ENCODE measurements around the gene MUC5AC. TPM values are rescaled to one million over a fixed set of nuclear protein-coding genes. Genes with fewer than 3 reads are reported as not detected.

The MUC5AC gene
- total RNA-seq, 1 donor from 2014 or later, result not detected

DNA sequence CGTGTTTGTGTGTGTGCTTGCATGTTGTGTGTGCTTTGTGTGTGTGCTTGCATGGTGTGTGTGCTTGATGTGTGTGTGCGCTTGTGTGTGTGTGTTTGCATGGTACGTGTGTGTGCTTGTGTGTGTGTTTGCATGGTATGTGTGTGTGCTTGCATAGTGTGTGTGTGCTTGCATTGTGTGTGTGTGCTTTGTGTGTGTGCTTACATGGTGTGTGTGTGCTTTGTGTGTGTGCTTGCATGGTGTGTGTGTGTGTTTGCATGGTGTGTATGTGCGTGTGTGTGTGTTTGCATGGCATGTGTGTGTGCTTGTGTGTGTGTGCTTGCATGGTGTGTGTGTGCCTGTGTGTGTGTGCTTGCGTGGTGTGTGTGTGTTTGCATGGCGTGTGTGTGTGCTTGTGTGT is 10.0 kb upstream of the MUC5AC start:
- no peak overlapping the region for H3K4me3 Mint-ChIP-seq (ENCODE audit: unreplicated experiment)
- H3K27me3 Mint-ChIP-seq (ENCODE audit: unreplicated experiment), result peaks cover 8% of the 10 kb centered on the region
- peaks cover 13% of the 10 kb centered on the region for H3K4me1 Mint-ChIP-seq (ENCODE audit: unreplicated experiment)
- no peak for DNase-seq (ENCODE audit: extremely low spot score, unreplicated experiment)
- no peak overlapping the region for H3K27ac Mint-ChIP-seq (ENCODE audit: unreplicated experiment)
- peaks cover 15% of the 10 kb centered on the region for H3K9me3 Mint-ChIP-seq (ENCODE audit: unreplicated experiment)
- H3K36me3 Mint-ChIP-seq (ENCODE audit: unreplicated experiment), result no peaks in the 10 kb centered on the region
- TF ChIP-seq, protein P1, sequence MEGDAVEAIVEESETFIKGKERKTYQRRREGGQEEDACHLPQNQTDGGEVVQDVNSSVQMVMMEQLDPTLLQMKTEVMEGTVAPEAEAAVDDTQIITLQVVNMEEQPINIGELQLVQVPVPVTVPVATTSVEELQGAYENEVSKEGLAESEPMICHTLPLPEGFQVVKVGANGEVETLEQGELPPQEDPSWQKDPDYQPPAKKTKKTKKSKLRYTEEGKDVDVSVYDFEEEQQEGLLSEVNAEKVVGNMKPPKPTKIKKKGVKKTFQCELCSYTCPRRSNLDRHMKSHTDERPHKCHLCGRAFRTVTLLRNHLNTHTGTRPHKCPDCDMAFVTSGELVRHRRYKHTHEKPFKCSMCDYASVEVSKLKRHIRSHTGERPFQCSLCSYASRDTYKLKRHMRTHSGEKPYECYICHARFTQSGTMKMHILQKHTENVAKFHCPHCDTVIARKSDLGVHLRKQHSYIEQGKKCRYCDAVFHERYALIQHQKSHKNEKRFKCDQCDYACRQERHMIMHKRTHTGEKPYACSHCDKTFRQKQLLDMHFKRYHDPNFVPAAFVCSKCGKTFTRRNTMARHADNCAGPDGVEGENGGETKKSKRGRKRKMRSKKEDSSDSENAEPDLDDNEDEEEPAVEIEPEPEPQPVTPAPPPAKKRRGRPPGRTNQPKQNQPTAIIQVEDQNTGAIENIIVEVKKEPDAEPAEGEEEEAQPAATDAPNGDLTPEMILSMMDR (IDR thresholded peaks at IDR 0.05), result no peak

DNA sequence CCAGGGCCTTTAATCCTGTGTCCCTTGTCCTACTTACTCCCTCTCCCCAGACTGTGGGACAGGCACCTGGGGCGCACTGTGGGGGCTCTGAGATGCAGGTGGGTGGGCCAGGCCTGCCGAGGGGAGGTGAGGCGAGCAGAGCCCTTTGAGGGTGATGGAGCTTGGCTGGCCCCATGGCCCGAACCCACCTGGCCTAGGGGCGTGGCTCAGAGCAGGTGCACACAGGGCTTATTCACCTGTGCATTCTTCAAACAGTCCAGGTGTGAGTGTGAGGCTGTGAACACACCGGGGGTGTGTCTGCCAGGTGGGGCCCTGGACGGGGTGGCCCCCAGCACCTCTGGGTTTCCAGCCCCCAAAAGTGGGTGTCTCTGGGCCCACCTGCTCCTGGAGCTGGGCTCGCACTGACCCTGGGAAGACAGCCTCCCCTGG is 9.0 kb upstream of the MUC5AC start:
- Mint-ChIP-seq H3K27ac (ENCODE audit: unreplicated experiment) (no peak overlapping the region), H3K9me3 (ENCODE audit: unreplicated experiment) (peaks cover 5% of the 10 kb centered on the region), H3K4me1 (ENCODE audit: unreplicated experiment) (peaks cover 13% of the 10 kb centered on the region), H3K36me3 (ENCODE audit: unreplicated experiment) (no peaks in the 10 kb centered on the region), H3K4me3 (ENCODE audit: unreplicated experiment) (no peak overlapping the region), H3K27me3 (ENCODE audit: unreplicated experiment) (peaks cover 4% of the 10 kb centered on the region)
- DNase-seq (ENCODE audit: extremely low spot score, unreplicated experiment), result no peak
- TF ChIP-seq, protein P1 (IDR thresholded peaks at IDR 0.05), result no peak

DNA sequence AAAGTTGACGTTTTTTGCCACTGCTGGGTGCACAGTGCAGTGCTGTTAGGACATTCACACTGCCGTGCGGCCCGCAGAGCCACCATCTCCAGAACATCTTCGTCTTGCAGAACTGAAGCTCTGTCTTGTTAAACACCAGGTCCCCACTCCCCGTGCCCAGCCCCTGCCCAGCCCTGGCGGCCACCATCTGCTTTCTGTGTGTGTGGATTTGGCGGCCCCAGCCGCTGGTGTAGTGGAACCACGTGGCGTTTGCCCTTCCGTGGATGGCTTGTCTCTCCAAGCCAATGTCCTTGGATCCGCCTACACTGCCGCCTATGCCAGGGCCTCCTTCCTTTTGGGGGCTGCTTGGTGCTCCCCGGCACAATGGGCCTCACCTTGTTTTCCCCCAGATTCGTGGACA is 8.2 kb upstream of the MUC5AC start:
- Mint-ChIP-seq H3K4me1 (ENCODE audit: unreplicated experiment) (peaks cover 17% of the 10 kb centered on the region), H3K27ac (ENCODE audit: unreplicated experiment) (no peak overlapping the region), H3K27me3 (ENCODE audit: unreplicated experiment) (peaks cover 4% of the 10 kb centered on the region), H3K9me3 (ENCODE audit: unreplicated experiment) (no peaks in the 10 kb centered on the region), H3K36me3 (ENCODE audit: unreplicated experiment) (no peaks in the 10 kb centered on the region), H3K4me3 (ENCODE audit: unreplicated experiment) (no peak overlapping the region)
- no peak for DNase-seq (ENCODE audit: extremely low spot score, unreplicated experiment)
- TF ChIP-seq, protein P1 (IDR thresholded peaks at IDR 0.05), result no peak

DNA sequence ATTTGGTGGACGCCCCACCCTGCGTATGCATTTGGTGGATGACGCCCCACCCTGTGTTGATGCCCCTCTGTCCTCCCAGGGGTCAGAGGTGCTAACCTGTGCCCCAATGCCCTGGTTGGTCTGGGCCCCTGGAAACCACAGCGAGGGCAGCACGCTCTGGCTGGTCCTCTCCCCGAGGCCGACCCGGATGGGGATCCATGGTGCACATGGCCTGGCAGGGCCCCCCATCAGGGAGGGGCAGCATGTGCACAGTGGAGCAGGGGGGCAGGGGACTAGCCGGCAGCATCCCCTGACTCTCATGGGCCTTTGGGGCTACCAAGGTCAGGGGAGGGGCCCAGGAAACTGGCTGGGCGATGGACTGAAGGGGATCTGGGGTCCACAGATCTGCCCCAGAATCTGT is 7.6 kb upstream of the MUC5AC start:
- peaks cover 4% of the 10 kb centered on the region for H3K27me3 Mint-ChIP-seq (ENCODE audit: unreplicated experiment)
- DNase-seq (ENCODE audit: extremely low spot score, unreplicated experiment), result no peak
- H3K36me3 Mint-ChIP-seq (ENCODE audit: unreplicated experiment), result no peaks in the 10 kb centered on the region
- no peaks in the 10 kb centered on the region for H3K9me3 Mint-ChIP-seq (ENCODE audit: unreplicated experiment)
- TF ChIP-seq, protein P1 (IDR thresholded peaks at IDR 0.05), result no peak
- no peak overlapping the region for H3K4me3 Mint-ChIP-seq (ENCODE audit: unreplicated experiment)
- no peak overlapping the region for H3K27ac Mint-ChIP-seq (ENCODE audit: unreplicated experiment)
- peaks cover 17% of the 10 kb centered on the region for H3K4me1 Mint-ChIP-seq (ENCODE audit: unreplicated experiment)

DNA sequence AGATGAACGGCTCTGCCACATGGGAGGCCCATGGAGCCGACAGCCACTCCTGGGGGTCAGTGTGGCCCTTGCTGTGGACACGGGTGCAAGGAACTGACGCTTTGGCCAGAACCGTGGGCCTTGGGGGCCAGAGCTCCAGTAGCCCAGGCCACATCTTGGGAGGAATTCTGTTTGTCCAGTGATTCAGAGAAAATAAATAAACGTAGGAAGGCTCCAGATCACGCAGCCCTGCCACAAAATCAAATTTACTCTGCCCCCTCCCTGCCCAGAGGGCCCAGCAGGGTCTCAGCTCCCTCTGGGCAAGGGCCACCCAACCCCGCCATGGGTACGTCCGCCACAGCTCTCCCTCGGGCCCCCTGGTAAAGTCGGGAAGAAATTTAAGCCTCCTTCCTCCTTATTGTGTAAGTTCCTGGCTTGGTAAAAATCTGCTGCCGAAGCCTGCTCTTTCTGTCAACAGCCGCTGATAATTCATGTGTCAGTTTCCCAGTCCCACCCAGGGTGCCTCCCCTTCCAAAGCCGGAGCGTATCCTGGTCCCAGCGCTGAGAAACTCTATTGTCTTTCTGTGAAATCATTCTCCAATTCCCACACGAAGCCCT is 6.9 kb upstream of the MUC5AC start:
- H3K36me3 Mint-ChIP-seq (ENCODE audit: unreplicated experiment), result no peaks in the 10 kb centered on the region
- peak overlapping the region; percentile 64 for H3K27ac Mint-ChIP-seq (ENCODE audit: unreplicated experiment)
- no peaks in the 10 kb centered on the region for H3K9me3 Mint-ChIP-seq (ENCODE audit: unreplicated experiment)
- TF ChIP-seq, protein P1 (IDR thresholded peaks at IDR 0.05), result no peak
- DNase-seq (ENCODE audit: extremely low spot score, unreplicated experiment), result no peak
- H3K4me3 Mint-ChIP-seq (ENCODE audit: unreplicated experiment), result no peak overlapping the region
- peaks cover 17% of the 10 kb centered on the region for H3K4me1 Mint-ChIP-seq (ENCODE audit: unreplicated experiment)
- H3K27me3 Mint-ChIP-seq (ENCODE audit: unreplicated experiment), result peaks cover 4% of the 10 kb centered on the region
